Mammary epithelial cell (primary cell): ENCODE measurements around the gene SPEG.

Source experiments
- EZH2 ChIP-seq: IDR thresholded peaks from 2 replicates; pipeline ENCODE4 v1.6.1; 2012; ENCODE audit warnings: low read length, inconsistent platforms, borderline replicate concordance
- TF ChIP-seq, protein P1 (sequence below), 2 donors: IDR thresholded peaks in 1 of 2; conservative IDR thresholded peaks in 1 of 2; 2 replicates each; pipeline ENCODE4 v1.5.1; 2011 to 2012; ENCODE audit warnings: inconsistent platforms in 2 of 2, low read length in 2 of 2, mild to moderate bottlenecking in 2 of 2, control low read depth in 1 of 2, low read depth in 1 of 2; ENCODE audit not compliant: insufficient read depth in 1 of 2; ENCODE audit errors: extremely low read depth in 1 of 2

DNA sequence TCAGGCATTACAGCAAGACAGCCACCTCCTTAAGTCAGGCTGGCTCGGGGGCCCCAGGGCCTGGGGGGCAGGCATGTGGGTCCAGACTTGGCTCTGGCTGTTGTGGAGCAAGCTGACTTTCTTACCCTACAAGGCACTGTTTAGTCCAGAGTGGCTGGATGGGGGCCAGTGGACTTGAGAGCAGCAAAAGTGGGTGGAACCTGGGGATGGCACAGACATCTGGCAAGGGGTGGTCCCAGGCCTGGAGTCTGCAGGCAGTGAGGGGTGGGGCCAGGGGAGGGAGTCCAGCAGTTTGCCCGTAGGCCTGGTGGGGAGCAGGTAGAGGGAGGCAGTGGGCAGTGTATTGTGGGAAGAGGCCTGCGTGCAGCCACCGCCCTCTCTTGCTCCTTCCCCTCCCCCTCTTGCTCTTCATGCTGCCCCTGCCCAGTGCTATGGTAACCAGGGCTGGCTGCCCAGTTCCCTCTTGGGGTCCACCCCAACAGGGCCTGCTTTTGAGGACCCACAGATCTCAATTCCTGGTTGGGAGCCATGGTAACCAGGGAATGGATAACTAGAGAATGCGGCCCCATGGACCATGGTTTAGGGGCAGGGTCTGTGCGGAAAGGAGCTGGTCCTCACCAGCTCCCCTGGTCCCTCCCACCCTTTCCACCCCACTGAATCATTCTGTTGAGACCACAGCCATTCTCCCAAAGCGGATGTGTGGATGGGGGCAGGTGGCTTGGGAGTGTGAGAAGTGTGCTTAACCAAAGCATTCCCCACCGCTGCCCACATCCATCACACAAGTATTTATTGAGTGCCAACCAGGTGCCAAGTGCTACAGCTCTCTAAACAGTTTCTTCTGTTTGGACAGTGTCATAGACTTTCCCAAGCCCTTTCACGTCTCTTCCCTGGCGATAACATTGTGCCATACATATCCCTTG lies 19.3 kb downstream of the SPEG start:
- TF ChIP-seq, protein P1, sequence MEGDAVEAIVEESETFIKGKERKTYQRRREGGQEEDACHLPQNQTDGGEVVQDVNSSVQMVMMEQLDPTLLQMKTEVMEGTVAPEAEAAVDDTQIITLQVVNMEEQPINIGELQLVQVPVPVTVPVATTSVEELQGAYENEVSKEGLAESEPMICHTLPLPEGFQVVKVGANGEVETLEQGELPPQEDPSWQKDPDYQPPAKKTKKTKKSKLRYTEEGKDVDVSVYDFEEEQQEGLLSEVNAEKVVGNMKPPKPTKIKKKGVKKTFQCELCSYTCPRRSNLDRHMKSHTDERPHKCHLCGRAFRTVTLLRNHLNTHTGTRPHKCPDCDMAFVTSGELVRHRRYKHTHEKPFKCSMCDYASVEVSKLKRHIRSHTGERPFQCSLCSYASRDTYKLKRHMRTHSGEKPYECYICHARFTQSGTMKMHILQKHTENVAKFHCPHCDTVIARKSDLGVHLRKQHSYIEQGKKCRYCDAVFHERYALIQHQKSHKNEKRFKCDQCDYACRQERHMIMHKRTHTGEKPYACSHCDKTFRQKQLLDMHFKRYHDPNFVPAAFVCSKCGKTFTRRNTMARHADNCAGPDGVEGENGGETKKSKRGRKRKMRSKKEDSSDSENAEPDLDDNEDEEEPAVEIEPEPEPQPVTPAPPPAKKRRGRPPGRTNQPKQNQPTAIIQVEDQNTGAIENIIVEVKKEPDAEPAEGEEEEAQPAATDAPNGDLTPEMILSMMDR (conservative IDR thresholded peaks at IDR 0.05 in 1 of 2, IDR thresholded peaks at IDR 0.05 in 1 of 2; ENCODE audit: extremely low read depth in 1 of 2, insufficient read depth in 1 of 2, low read depth in 1 of 2, low read length in 2 of 2): no peak
- TF ChIP-seq EZH2: no peak
